ENCODE results near the gene HEXB. TPM values are rescaled to one million over a fixed set of nuclear protein-coding genes. Genes with fewer than 3 reads are reported as not detected.
A peak's percentile ranks its signal among the peaks of the same experiment; 100 is the strongest.

HEXB gene
- total and polyA plus RNA-seq, 2 of the 13 experiments (the other 11 are each of a cell fraction or from before 2014, with no cell fraction given) = 100 to 104 TPM

GRCh38 chr5:74640954-74641734 lies 43.9 kb upstream of the HEXB start:
- Histone ChIP-seq H3K79me2 (ENCODE audit: insufficient read depth, low read length) (peaks cover 43% of the 10 kb centered on the region), H3K4me2 (ENCODE audit: low read depth, low read length) (peak overlapping the region; percentile 97), H3K27ac (ENCODE audit: extremely low read length, insufficient read depth, low read length) (peak overlapping the region; percentile 83), H3K9me3 (ENCODE audit: low read length) (no peaks in the 10 kb centered on the region), H3K27me3 (ENCODE audit: control insufficient read depth in 1 of 2, insufficient read depth in 2 of 2, low read length in 2 of 2) (no peaks in the 10 kb centered on the region; a peak in 2 of 5 replicates), H2AFZ (ENCODE audit: low read length) (no peak overlapping the region), H4K20me1 (ENCODE audit: insufficient read depth, low read length) (peaks cover 38% of the 10 kb centered on the region), H3K4me1 (ENCODE audit: insufficient read depth, low read length) (peaks cover 39% of the 10 kb centered on the region), H3K9ac (ENCODE audit: insufficient read depth, low read depth, low read length) (peak overlapping the region; percentile 94), H3K36me3 (replicated peaks in 1 of 2; ENCODE audit: control insufficient read depth in 1 of 2, insufficient read depth in 2 of 2, low read length in 2 of 2) (peaks cover 0 to 11% of the 10 kb centered on the region in 2 experiments; a peak in 4 of 5 replicates), H3K4me3 (replicated peaks in 1 of 3; ENCODE audit: insufficient read depth in 1 of 3, low read depth in 2 of 3, low read length in 3 of 3) (peak overlapping the region; percentile 92 to 100 (median 99))
- in situ Hi-C loops (cut with HindIII; ENCODE audit: extremely low pct_ligation_motif_present, low pct_unique_long_range_greater_than_20kb) = loop anchor here (5.0 to 10.0 kb wide), 2 partner anchors 244 to 596 kb away; no protein-coding TSS in a partner anchor
- under 1% methylated on average over 40 of the region's 47 CpGs for WGBS (ENCODE audit: low lambda C conversion rate)
- ChIA-PET POLR2A (interaction anchor here (0.5 to 4.0 kb wide), 62 partner anchors 8 to 827 kb away, joined by 3 to 62 read pairs (median 4); partner anchors contain the start of gene HEXB), CTCF (ENCODE audit: low intra/inter-chr PET ratio, low total read pairs) (interaction anchor here (1.0 kb wide), 1 partner anchor 694 kb away, joined by 3 read pairs; no protein-coding TSS in a partner anchor)
- intact Hi-C loops (cut with micrococcal nuclease; ENCODE audit: unreplicated experiment) = loop anchor here (1.0 to 5.0 kb wide), 3 partner anchors 59 to 141 kb away; no protein-coding TSS in a partner anchor
- ATAC-seq = peak; percentile 79
- peak; percentile 84 for DNase-seq (ENCODE audit: low spot score)
- peak; percentile 65 for FAIRE-seq
- BruUV-seq (replicated peaks) = TSS peak; percentile 96
- TF ChIP-seq ZNF121 (CRISPR knock-in tag; IDR thresholded peaks at IDR 0.05) (no peak; the same call in 1 of the 2 replicates), MIER3 (CRISPR knock-in tag; IDR thresholded peaks at IDR 0.05; ENCODE audit: borderline replicate concordance) (no peak; the same call in 1 of the 2 replicates), POLR2A (IDR thresholded peaks at IDR 0.05; ENCODE audit: insufficient read depth in 1 of 2, low read depth in 2 of 2, low read length in 2 of 2) (no peak; a peak in 1 of 4 replicates), ZNF30 (CRISPR knock-in tag; IDR thresholded peaks at IDR 0.05) (no peak), CREM (IDR thresholded peaks at IDR 0.05) (peak; percentile 52; the same call in 1 of the 2 replicates), CREM (CRISPR knock-in tag; IDR thresholded peaks at IDR 0.05) (no peak), ZSCAN22 (CRISPR knock-in tag; IDR thresholded peaks at IDR 0.05) (no peak), ZNF609 (CRISPR knock-in tag; IDR thresholded peaks at IDR 0.05; ENCODE audit: borderline replicate concordance) (peak; percentile 61; the same call in 1 of the 2 replicates), ZFYVE20 (CRISPR knock-in tag; IDR thresholded peaks at IDR 0.05; ENCODE audit: borderline replicate concordance, low read depth) (no peak), TRIM24 (CRISPR knock-in tag; IDR thresholded peaks at IDR 0.05) (no peak), PRPF4 (IDR thresholded peaks at IDR 0.05; ENCODE audit: low read depth, low read length, poor library complexity, severe bottlenecking) (no peak), ZNF841 (CRISPR knock-in tag; IDR thresholded peaks at IDR 0.05; ENCODE audit: borderline replicate concordance) (no peak), ZNF782 (CRISPR knock-in tag; IDR thresholded peaks at IDR 0.05; ENCODE audit: borderline replicate concordance) (no peak), GFI1 (CRISPR knock-in tag; IDR thresholded peaks at IDR 0.05; ENCODE audit: borderline replicate concordance) (0 out of 2 replicates have a peak, but pooled peaks have one; percentile 35)
- TF ChIP-seq, protein P1, sequence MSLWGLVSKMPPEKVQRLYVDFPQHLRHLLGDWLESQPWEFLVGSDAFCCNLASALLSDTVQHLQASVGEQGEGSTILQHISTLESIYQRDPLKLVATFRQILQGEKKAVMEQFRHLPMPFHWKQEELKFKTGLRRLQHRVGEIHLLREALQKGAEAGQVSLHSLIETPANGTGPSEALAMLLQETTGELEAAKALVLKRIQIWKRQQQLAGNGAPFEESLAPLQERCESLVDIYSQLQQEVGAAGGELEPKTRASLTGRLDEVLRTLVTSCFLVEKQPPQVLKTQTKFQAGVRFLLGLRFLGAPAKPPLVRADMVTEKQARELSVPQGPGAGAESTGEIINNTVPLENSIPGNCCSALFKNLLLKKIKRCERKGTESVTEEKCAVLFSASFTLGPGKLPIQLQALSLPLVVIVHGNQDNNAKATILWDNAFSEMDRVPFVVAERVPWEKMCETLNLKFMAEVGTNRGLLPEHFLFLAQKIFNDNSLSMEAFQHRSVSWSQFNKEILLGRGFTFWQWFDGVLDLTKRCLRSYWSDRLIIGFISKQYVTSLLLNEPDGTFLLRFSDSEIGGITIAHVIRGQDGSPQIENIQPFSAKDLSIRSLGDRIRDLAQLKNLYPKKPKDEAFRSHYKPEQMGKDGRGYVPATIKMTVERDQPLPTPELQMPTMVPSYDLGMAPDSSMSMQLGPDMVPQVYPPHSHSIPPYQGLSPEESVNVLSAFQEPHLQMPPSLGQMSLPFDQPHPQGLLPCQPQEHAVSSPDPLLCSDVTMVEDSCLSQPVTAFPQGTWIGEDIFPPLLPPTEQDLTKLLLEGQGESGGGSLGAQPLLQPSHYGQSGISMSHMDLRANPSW (CRISPR knock-in tag; IDR thresholded peaks at IDR 0.05; ENCODE audit: borderline replicate concordance) = 0 out of 2 replicates have a peak, but pooled peaks have one; percentile 26

All from HepG2 (cell line).